Measurements from ENCODE around the gene ARPC1B. TPM values are rescaled to one million over a fixed set of nuclear protein-coding genes. Genes with fewer than 3 reads are reported as not detected.
A peak's percentile ranks its signal among the peaks of the same experiment; 100 is the strongest.

The ARPC1B gene
- total RNA-seq, 1 experiment from 2014 or later: 381 TPM

- no peak overlapping the region for H3K27ac ChIP-seq (ENCODE audit: low read length)
- intact Hi-C loops (cut with micrococcal nuclease): no loop called here
- no peak overlapping the region for H3K4me3 ChIP-seq (ENCODE audit: low read length)
- ChIA-PET CTCF (no interaction called here), POLR2A (ENCODE audit: unreplicated experiment) (no interaction called here)
- no peak for DNase-seq
- BruUV-seq (replicated peaks): TSS peak; percentile 11
- H3K79me2 ChIP-seq (ENCODE audit: low read length): no peaks in the 10 kb centered on the region
- no peak for ATAC-seq
- no peak overlapping the region for H2AFZ ChIP-seq (ENCODE audit: low read length)
- H3K9me2 ChIP-seq (replicated peaks; ENCODE audit: low read length): no peaks in the 10 kb centered on the region
- no peak for TF ChIP-seq EZH2 (IDR thresholded peaks at IDR 0.05; ENCODE audit: low read length, unreplicated experiment)
- TF ChIP-seq EZH2phosphoT487 (IDR thresholded peaks at IDR 0.05; ENCODE audit: borderline replicate concordance, low read length): no peak
- no peak; the same call in 1 of the 2 replicates for TF ChIP-seq CTCF (conservative IDR thresholded peaks at IDR 0.05; ENCODE audit: low read depth, low read length)
- H3K36me3 ChIP-seq (ENCODE audit: low read depth, low read length): peaks cover 41% of the 10 kb centered on the region
- no peaks in the 10 kb centered on the region for H3F3A ChIP-seq (ENCODE audit: low read length, unreplicated experiment)
- no peaks in the 10 kb centered on the region for H3K4me1 ChIP-seq (ENCODE audit: insufficient read depth, low read length)
- H3K9ac ChIP-seq (ENCODE audit: low read length): no peak overlapping the region
- no peak overlapping the region for H3K4me2 ChIP-seq (ENCODE audit: low read length)
- no peaks in the 10 kb centered on the region for H3K27me3 ChIP-seq (ENCODE audit: low read length)
- H4K20me1 ChIP-seq (ENCODE audit: low read length): no peaks in the 10 kb centered on the region
- no peaks in the 10 kb centered on the region for H3K9me3 ChIP-seq (ENCODE audit: low read length)
Observed at GRCh38 chr7:99359465-99360154, 14.9 kb upstream of the ARPC1B start.

- ChIA-PET CTCF (no interaction called here), POLR2A (ENCODE audit: unreplicated experiment) (interaction anchor here (0.6 kb wide), 1 partner anchor 11 kb away, joined by 7 read pairs; no protein-coding TSS in a partner anchor)
- H3K9me2 ChIP-seq (replicated peaks; ENCODE audit: low read length): no peaks in the 10 kb centered on the region
- no peak overlapping the region for H3K27ac ChIP-seq (ENCODE audit: low read length)
- peaks cover 48% of the 10 kb centered on the region for H3K36me3 ChIP-seq (ENCODE audit: low read depth, low read length)
- no peaks in the 10 kb centered on the region for H3K79me2 ChIP-seq (ENCODE audit: low read length)
- no peak for ATAC-seq
- no peaks in the 10 kb centered on the region for H3K27me3 ChIP-seq (ENCODE audit: low read length)
- no peak overlapping the region for H3K4me3 ChIP-seq (ENCODE audit: low read length)
- H3K4me1 ChIP-seq (ENCODE audit: insufficient read depth, low read length): no peaks in the 10 kb centered on the region
- intact Hi-C loops (cut with micrococcal nuclease): no loop called here
- H3K9ac ChIP-seq (ENCODE audit: low read length): no peak overlapping the region
- H4K20me1 ChIP-seq (ENCODE audit: low read length): no peaks in the 10 kb centered on the region
- H3K9me3 ChIP-seq (ENCODE audit: low read length): no peaks in the 10 kb centered on the region
- TF ChIP-seq EZH2phosphoT487 (IDR thresholded peaks at IDR 0.05; ENCODE audit: borderline replicate concordance, low read length): no peak
- no peak for TF ChIP-seq EZH2 (IDR thresholded peaks at IDR 0.05; ENCODE audit: low read length, unreplicated experiment)
- TF ChIP-seq CTCF (conservative IDR thresholded peaks at IDR 0.05; ENCODE audit: low read depth, low read length): no peak
- DNase-seq: no peak
- BruUV-seq (replicated peaks): no TSS peak
- H3K4me2 ChIP-seq (ENCODE audit: low read length): no peak overlapping the region
- H3F3A ChIP-seq (ENCODE audit: low read length, unreplicated experiment): no peaks in the 10 kb centered on the region
- no peak overlapping the region for H2AFZ ChIP-seq (ENCODE audit: low read length)
Observed at GRCh38 chr7:99362801-99363200, 11.7 kb upstream of the ARPC1B start.

DNA sequence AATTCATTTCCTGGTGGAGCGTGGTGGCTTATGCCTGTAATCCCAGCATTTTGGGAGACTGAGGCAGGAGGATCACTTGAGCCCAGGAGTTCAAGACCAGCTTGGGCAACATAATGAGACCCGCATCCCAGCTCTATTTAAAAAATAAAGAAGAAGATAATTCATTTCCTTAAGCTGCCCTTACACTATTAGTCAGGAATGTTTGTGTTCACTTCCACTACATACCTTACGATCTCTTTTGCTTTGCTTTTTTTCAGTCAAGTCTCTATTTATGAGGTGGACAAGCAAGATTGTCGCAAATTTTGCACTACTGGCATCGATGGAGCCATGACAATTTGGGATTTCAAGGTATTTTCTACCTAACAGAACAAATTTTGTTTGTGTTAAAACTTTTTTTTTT is 11.2 kb upstream of the ARPC1B start:
- no peak for TF ChIP-seq CTCF (conservative IDR thresholded peaks at IDR 0.05; ENCODE audit: low read depth, low read length)
- no peak for TF ChIP-seq EZH2 (IDR thresholded peaks at IDR 0.05; ENCODE audit: low read length, unreplicated experiment)
- TF ChIP-seq EZH2phosphoT487 (IDR thresholded peaks at IDR 0.05; ENCODE audit: borderline replicate concordance, low read length): no peak
- POLR2A ChIA-PET (ENCODE audit: unreplicated experiment): no interaction called here

More for the DNA sequence above, 11.2 kb upstream of the ARPC1B start:
- Histone ChIP-seq H3K9ac (ENCODE audit: low read length) (no peak overlapping the region), H3K9me2 (replicated peaks; ENCODE audit: low read length) (no peaks in the 10 kb centered on the region), H2AFZ (ENCODE audit: low read length) (no peak overlapping the region), H3K27me3 (ENCODE audit: low read length) (no peaks in the 10 kb centered on the region), H3K27ac (ENCODE audit: low read length) (no peak overlapping the region), H3K4me3 (ENCODE audit: low read length) (no peak overlapping the region), H3K4me2 (ENCODE audit: low read length) (no peak overlapping the region), H3K36me3 (ENCODE audit: low read depth, low read length) (peaks cover 48% of the 10 kb centered on the region), H3K79me2 (ENCODE audit: low read length) (no peaks in the 10 kb centered on the region), H3K9me3 (ENCODE audit: low read length) (no peaks in the 10 kb centered on the region), H3K4me1 (ENCODE audit: insufficient read depth, low read length) (no peaks in the 10 kb centered on the region), H3F3A (ENCODE audit: low read length, unreplicated experiment) (no peaks in the 10 kb centered on the region), H4K20me1 (ENCODE audit: low read length) (no peaks in the 10 kb centered on the region)
- ATAC-seq: no peak
- no TSS peak for BruUV-seq (replicated peaks)
- no peak for DNase-seq
- intact Hi-C loops (cut with micrococcal nuclease): no loop called here
- CTCF ChIA-PET: no interaction called here
